ENCODE results near the gene ZNF555.

DNA sequence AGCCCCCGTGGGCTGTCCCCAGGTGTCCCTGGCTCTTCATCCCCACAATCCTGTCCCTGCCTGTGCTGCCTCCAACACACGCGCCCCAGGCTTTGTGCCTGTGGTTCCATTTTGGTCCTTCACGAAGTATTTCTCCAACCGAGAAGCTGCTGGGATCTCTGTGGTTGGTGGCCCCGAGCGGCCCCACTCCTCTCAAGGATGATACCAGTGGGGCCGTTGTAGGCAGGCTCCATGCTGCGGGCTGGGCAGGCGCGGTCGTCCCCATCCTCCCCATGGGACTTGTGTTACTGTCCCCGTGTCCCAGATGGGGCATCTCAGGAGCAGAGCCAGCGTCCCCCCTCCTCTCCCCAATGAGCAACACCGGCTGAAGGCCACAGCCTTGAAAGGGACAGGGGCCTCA lies 25.4 kb upstream of the ZNF555 start:
- TF ChIP-seq POLR2A (IDR thresholded peaks at IDR 0.05; ENCODE audit: low read length) (no peak), GATA1 (IDR thresholded peaks at IDR 0.05; ENCODE audit: low read depth, low read length) (no peak)
